Kasumi-1 (cell line): ENCODE measurements around the gene DDX1.

Experiments
- DNase-seq, 2 experiments: peaks; one replicate each; lab custom pipeline; 2025; lab: John Stamatoyannopoulos, UW

DDX1 gene

DNA sequence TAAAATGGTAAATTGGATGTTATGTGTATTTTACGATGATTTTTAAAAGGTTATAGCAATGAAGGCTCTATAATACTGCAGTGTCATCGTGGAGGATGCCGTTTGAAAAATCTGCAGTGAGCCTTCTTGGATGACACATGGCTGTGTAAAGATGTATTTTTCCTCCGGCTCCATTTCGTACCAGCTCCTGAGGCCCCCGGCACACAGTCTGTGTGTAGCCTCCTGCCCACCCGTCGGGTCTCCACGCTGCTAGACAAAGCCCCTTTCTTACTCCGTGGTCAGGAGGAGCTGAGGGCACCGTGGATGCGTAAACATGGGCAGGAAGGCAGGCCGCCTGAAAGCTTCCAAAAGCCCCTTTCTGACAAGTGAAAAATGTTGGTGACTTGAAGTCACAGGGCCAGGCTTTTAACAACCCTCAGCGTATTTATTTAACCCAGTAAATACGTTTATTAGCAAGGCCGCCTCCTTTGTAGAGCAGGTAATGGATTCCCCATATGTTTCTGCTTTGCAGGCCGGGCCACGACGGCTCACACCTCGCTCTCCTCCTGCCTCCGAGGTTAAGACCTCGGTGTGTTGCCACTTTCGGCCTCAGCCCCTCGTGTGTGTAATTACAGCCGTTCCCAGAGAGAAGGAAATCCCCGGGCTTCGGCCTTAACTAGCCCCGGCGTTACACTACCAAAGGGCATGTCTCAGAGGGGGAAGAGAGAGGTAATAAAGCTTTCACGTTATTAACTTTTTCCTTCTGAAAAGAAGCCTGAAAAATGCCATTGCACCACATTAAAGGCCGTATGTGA, 72.8 kb downstream of the DDX1 start:
- no peak for DNase-seq

DNA sequence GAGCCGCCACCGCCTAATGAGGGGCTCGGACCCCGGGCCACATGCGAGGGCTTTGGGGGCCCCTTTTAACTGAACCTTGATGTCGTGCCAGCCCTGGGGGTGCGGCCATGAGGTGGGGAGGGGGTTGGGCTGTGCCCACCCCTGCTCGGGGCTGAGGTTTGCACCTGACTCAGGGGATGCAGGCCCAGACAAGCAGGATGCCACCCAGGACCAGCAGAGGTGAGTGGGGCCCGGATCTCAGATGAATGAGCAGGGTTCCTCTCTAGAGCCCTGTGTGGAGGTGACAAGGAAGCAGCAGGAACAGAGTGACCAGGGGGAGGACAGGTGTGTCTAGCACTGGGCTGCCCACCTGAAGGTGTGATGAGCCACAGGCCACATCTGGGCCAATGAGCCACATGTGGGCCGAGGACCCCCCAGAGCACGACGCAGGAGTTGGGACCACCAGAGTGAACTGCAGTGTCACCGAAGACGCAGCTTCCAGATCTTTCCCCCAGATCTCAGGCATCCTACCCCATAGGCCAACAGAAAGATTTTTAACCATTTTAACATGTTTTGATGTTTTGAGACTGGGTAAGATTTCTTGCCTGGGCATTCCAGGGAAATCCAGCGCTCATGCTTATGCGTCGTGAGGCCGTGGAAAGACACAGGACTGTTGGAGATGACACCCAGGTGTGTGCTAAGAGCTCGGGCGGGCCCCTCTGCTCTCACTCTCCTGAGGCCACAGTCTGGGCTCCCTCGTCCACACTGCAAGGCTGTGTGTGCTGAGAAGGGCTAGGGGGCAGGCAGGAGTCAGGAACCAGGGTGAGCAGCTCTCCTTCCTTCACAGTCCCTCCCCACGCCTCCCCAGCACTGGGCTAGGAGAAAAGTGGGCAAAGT, 73.6 kb downstream of the DDX1 start:
- DNase-seq: no peak

- no peak for DNase-seq
These were observed 74.3 kb downstream of the DDX1 start for GRCh38 chr2:15665943-15666460.

- DNase-seq: no peak
These were observed 75.5 kb downstream of the DDX1 start for GRCh38 chr2:15666861-15667808.

- DNase-seq: no peak
These were observed 76.3 kb downstream of the DDX1 start for GRCh38 chr2:15667809-15668556.

- no peak for DNase-seq
These were observed 77.1 kb downstream of the DDX1 start for GRCh38 chr2:15668611-15669305.

- no peak for DNase-seq
These were observed 77.8 kb downstream of the DDX1 start for GRCh38 chr2:15669375-15669910.

DNA sequence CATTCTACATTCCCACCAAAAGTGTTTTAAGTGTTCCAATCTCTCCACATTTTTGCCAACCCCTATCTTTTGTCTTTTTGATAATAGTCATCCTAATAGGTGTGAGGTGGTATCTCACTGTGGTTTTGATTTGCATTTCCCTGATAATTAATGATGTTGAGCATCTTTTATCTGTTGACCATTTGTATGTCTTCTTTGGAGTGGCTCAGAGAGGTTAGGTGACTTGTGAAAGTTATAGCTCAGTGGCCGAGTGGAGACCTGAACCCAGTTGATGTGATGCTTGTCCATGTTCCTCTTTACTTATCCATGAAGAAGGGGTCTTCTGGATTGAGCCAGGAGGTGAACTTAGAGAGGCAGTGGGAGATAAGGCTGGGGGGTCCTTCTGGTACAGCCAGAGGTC, 78.8 kb downstream of the DDX1 start:
- no peak for DNase-seq

DNA sequence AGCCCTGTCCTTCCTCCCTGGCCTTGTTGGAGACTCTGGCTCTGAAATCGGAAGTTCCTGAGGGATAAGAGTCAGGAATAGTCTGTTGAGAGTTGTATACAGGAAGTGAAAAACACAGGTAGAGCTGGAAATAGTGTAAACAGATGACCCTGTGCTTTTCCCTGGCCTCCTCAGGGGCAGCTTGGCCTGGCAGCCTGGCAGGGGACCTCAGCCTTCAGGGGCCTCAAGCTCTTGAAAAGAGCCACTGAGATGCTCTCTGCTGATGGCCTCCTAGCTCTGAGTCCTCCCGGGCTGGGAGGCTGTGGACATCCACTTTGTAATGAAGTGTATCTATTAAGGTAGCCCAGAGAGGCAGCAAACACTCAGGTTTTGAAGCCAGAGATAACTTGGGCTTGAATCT, 79.3 kb downstream of the DDX1 start:
- no peak for DNase-seq

DNA sequence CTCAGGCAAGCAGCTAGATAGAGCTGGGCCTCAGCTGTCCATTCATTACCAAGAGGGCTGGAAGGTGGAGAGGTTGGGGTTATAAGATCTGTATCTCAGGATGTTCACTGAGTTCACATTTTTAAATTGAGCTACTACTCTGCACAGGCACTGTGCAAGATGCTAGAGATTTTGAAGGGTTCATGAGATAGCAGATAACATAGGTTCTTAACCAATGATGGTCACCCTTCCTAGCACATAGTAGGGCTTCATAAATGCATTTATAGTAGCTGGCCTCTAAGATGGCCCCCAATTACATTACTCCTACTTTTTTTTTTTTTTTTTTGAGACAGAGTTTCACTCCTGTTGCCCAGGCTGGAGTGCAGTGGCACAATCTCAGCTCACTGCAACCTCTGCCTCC, 79.7 kb downstream of the DDX1 start:
- DNase-seq: no peak

DNA sequence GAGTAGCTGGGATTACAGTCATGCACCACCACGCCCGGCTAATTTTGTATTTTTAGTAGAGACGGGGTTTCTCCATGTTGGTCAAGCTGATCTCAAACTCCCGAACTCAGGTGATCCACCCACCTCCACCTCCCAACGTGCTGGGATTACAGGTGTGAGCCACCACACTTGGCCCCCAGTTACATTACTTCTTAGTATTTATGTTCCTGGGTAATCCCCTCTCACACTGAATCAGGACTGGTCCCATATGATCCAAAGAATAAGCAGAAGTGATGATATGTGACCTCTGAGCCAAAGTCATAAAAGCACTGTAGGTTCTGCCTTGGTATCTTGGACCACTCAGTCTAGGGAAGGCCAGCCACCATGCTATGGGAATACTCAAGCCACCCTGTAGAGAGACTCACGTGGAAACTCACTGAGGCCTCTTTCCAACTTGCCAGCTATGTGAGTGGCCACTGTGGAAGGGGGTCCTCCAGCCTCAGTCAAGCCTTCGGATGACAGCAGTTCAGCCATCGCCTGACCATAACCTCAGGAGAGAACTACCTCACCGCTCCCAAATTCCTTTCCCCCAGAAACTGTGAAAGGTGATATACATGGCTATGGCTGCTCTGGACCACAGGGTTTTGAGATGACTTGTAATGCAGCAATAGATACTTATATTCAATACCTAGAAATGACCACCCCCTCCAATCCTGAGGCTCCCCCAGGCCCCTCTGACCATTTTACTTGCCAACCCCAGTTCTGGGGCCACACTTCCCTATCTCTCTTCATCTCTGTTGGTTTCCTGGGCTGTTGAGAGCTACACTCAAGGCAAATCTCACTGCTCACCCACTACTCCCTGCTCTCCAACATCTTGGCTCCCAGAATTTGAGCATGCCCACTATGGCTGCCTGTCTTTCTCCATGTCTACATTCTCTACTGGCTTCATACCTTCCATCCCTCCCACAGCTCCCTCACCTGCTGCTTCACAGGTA, 80.5 kb downstream of the DDX1 start:
- DNase-seq: no peak

GRCh38 chr2:15672961-15673918, 81.6 kb downstream of the DDX1 start:
- DNase-seq: no peak

DNA sequence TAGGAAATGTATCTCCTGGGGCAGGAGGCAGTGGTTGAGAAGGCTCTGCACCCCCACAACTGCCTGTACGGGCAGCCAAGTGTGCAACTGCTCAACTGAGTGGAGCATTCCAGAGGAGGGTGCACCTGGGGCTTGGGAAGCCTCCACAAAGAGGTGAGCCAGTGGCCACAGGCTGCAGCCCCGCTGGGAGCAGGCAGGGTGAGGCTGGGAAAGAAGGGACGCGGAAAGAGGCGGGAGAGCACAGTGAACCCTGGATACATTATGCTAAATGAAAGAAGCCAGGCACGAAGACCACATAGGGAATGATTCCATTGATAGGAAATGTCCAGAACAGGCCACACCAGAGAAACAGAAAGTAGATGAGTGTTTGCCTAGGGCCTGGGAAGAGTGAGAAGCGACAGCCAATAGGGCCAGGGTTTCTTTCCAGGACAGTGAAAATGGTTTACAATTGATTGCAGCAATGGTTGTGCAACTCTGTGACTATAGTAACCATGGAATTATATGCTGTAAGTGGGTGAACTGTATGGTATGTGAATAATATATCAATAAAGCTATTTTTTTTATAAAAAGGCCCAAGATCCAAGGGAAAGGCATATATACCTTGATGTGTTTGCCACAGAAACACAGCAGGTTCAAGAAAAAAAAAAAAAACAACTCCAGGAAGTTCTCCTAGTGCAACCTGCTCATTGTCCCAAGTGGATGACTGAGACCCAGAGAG, 82.4 kb downstream of the DDX1 start:
- DNase-seq: no peak

GRCh38 chr2:15674637-15675455, 83.2 kb downstream of the DDX1 start:
- DNase-seq: no peak

- no peak for DNase-seq
These were observed 84.0 kb downstream of the DDX1 start for GRCh38 chr2:15675456-15676195.
